ENCODE results near the gene ABHD15.

Gene ABHD15

DNA sequence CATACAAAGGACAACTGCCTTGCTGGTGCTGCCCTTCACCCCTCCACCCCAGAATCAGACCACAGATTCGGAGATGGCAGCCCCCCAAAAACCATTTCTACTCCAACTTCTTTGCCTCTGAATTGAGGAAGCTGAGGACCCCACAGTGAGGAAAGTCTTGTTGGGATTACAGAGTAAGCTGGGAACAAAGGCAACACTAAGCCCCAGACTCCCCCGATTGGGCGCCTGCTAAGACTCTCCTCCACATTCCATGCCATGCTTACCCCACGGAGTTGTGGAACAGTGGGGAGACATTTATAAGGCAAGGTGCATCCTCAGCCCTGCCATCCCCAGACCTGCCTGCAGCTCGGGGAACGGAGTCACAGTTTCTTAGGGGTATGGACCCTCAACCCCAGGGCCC lies 20.8 kb upstream of the ABHD15 start:
- Histone ChIP-seq H3K36me3 (ENCODE audit: control insufficient read depth, insufficient read depth, low read length) (peaks cover 5% of the 10 kb centered on the region), H3K27ac (ENCODE audit: low read depth, low read length) (no peak overlapping the region), H3K9me3 (ENCODE audit: control insufficient read depth, insufficient read depth, low read length) (no peaks in the 10 kb centered on the region), H3K27me3 (ENCODE audit: control insufficient read depth, insufficient read depth, low read length) (peaks cover 10% of the 10 kb centered on the region), H3K4me3 (ENCODE audit: low read depth, low read length) (no peak overlapping the region), H3K9ac (ENCODE audit: low read depth, low read length) (no peak overlapping the region), H3K4me1 (ENCODE audit: control insufficient read depth, insufficient read depth, low read length) (peaks cover 49% of the 10 kb centered on the region)

DNA sequence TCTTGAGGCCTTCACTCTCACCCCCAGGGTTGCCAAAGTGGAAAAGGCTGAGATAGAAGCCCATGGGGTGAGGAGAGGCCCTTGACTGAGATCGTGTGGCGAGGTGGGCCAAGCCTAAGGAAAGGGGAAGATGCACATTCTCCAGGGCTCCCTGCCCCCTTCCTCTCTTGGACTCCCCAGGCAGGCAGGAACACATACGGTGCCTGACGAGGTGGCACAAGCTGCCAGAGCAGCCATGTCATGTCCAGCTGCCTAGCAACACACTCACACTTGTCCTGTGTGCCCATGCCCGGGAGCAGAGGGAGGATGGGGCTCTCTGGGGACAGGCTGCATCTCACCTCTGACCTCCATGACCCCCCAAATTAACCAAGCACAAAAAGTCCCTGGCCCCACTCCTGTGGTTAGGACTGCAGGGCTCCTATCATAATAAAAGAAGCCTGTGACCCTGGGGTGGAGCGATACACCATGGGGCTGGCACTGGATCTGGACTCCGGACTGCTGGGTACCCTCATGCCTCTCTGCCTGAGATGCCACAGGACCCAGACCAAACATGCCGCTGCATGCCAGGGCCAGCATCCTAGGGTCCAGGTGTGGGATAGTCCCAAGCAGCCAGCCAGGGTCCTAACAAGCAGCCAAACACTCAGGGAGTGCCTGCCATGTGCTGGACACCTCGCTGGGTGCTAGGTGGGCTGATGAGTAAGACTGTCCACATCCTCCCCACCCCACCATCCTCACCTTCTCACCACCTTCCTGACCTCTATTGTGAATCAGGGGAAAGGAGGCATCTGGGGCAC lies 20.0 kb upstream of the ABHD15 start:
- no peak overlapping the region for H3K27ac ChIP-seq (ENCODE audit: low read depth, low read length)

DNA sequence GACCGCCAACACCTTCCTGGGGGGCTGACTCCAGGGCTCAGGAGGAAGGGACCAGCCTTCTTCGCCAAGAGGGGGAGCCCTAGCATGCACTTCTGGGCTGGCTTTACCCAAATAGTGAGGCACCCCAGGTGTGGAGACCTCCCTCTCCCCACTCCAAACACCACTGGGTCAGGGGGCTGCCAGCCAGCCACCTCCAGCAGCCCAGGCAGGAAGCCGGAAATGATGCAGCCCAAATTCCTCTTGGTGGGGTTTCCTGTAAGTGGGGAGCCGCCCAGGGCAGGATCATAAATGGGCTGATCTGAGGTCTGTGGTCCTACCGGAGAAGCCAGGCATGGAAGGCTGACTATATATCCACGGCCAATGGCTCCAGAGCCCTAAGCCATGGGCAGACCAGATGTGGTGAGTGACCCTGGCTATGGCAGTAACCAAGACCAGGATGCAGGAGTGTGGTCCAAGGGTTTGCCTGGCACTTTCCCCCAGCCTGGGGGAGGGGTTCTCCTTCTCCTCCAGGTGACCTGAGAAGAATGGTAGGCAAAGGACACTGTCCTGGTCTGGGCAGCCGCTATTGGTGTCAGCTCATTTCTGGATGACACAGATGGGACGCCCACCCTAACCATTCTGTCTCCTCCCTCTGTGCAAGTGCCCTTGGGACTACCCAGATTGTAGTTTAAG lies 18.4 kb upstream of the ABHD15 start:
- no peak overlapping the region for H3K4me3 ChIP-seq (ENCODE audit: low read depth, low read length)
- peaks cover 16% of the 10 kb centered on the region for H3K36me3 ChIP-seq (ENCODE audit: control insufficient read depth, insufficient read depth, low read length)
- no peaks in the 10 kb centered on the region for H3K9me3 ChIP-seq (ENCODE audit: control insufficient read depth, insufficient read depth, low read length)
- peaks cover 4% of the 10 kb centered on the region for H3K27me3 ChIP-seq (ENCODE audit: control insufficient read depth, insufficient read depth, low read length)
- H3K4me1 ChIP-seq (ENCODE audit: control insufficient read depth, insufficient read depth, low read length), result peaks cover 35% of the 10 kb centered on the region
- peak overlapping the region; percentile 58 for H3K27ac ChIP-seq (ENCODE audit: low read depth, low read length)
- no peak overlapping the region for H3K9ac ChIP-seq (ENCODE audit: low read depth, low read length)

More for the DNA sequence above, 20.0 kb upstream of the ABHD15 start:
- peaks cover 10% of the 10 kb centered on the region for H3K27me3 ChIP-seq (ENCODE audit: control insufficient read depth, insufficient read depth, low read length)
- peaks cover 42% of the 10 kb centered on the region for H3K4me1 ChIP-seq (ENCODE audit: control insufficient read depth, insufficient read depth, low read length)
- H3K4me3 ChIP-seq (ENCODE audit: low read depth, low read length), result no peak overlapping the region
- peaks cover 12% of the 10 kb centered on the region for H3K36me3 ChIP-seq (ENCODE audit: control insufficient read depth, insufficient read depth, low read length)
- no peaks in the 10 kb centered on the region for H3K9me3 ChIP-seq (ENCODE audit: control insufficient read depth, insufficient read depth, low read length)
- no peak overlapping the region for H3K9ac ChIP-seq (ENCODE audit: low read depth, low read length)

DNA sequence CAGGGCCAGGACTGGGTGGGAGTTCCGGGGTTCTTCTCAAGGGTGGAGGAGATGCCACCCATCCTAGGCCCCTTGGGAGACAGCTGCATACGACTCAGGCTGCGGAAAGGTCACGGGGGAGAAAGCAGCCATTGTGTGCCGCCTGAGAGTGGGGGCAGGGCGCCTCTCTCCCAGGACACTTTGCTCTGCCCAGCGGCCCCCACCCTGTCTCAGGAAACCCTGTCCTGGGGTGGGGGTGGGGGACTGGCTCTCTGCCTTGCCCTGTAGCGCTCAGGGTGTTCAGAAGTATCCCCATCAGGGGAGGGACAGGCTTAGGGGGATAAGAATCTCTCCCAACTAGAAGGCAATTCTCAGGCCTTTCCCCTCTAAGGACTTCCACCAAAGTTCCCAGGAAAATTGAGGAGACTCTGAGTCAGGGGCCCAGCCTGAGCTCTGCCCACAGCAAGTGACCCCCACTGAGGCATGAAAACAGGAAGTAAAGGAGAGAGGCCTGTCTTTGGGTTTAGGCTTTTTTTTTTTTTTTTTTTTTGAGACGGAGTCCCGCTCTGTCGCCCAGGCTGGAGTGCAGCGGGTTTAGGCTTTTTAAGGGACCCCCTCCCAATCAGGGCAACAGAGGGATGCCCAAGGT lies 17.7 kb upstream of the ABHD15 start:
- Histone ChIP-seq H3K27me3 (ENCODE audit: control insufficient read depth, insufficient read depth, low read length) (no peaks in the 10 kb centered on the region), H3K9me3 (ENCODE audit: control insufficient read depth, insufficient read depth, low read length) (no peaks in the 10 kb centered on the region), H3K4me3 (ENCODE audit: low read depth, low read length) (no peak overlapping the region), H3K36me3 (ENCODE audit: control insufficient read depth, insufficient read depth, low read length) (peaks cover 18% of the 10 kb centered on the region), H3K4me1 (ENCODE audit: control insufficient read depth, insufficient read depth, low read length) (peaks cover 29% of the 10 kb centered on the region), H3K27ac (ENCODE audit: low read depth, low read length) (peak overlapping the region; percentile 58), H3K9ac (ENCODE audit: low read depth, low read length) (no peak overlapping the region)

DNA sequence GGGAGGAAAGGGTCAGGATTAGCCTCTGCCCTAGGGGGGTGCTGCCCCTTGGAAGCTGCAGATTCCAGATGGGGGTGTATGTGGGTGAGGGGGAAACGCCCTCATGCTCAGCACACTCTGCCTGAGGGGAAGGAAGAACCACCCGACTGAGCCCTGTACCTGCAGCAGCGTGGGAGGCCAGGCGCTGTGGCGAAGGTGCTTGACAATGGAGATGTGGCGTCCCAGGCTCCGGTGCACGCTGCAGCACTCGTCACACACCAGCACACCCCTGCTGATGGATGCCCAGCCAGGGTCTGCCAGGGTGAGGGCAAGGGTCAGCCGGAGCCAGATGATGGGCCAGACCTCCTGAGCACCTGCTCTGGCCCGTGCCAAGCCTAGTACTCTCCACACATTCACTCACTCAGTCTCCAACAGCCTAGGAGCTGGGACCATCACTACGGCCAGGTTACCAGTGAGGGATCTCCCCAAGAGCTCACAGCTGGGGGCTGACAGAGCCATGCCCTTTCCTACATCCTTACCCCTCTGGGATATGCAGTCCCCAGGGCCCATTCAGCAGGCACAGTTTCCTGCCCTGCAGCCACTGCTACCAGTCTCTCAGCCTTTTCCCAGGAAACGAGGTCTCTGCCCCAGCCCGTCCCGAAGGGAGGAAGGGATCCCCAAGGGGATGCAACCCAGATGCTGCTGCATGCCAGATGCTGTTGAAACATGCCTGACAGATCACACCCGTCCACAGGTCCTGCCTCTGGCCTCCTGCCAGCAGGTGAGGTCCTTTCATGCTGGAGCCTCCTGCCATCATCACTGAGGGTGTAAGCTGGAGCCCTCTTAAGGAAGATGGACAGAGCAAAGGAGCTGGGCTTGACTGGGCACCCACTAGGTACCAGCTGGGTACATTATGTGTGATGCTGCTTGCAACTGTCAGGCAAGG lies 16.7 kb upstream of the ABHD15 start:
- H3K4me3 ChIP-seq (ENCODE audit: low read depth, low read length), result no peak overlapping the region
- no peaks in the 10 kb centered on the region for H3K27me3 ChIP-seq (ENCODE audit: control insufficient read depth, insufficient read depth, low read length)
- H3K27ac ChIP-seq (ENCODE audit: low read depth, low read length), result no peak overlapping the region
- peaks cover 18% of the 10 kb centered on the region for H3K36me3 ChIP-seq (ENCODE audit: control insufficient read depth, insufficient read depth, low read length)
- no peak overlapping the region for H3K9ac ChIP-seq (ENCODE audit: low read depth, low read length)
- peaks cover 29% of the 10 kb centered on the region for H3K4me1 ChIP-seq (ENCODE audit: control insufficient read depth, insufficient read depth, low read length)
- H3K9me3 ChIP-seq (ENCODE audit: control insufficient read depth, insufficient read depth, low read length), result no peaks in the 10 kb centered on the region

DNA sequence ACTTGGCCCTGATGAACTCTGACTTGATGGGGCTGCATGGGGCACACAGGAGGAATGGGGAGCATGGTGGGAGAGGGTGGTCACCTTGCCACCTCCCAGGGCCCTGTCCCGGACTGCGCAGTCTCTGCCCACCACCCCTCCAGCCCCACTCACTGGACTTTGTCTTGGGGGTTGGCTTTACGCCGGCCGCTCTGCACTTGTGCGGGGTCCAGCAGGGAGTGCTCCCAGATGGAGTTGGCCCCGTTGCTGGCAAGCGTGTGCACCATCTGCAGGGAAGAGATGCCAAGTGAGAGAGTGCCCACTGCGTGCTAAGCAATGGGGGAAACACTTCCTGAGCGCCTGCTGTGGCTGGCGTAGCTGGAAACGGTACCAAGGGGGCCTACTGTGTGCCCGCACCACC lies 15.9 kb upstream of the ABHD15 start:
- Histone ChIP-seq H3K9me3 (ENCODE audit: control insufficient read depth, insufficient read depth, low read length) (no peaks in the 10 kb centered on the region), H3K9ac (ENCODE audit: low read depth, low read length) (no peak overlapping the region), H3K27me3 (ENCODE audit: control insufficient read depth, insufficient read depth, low read length) (no peaks in the 10 kb centered on the region), H3K4me3 (ENCODE audit: low read depth, low read length) (no peak overlapping the region), H3K36me3 (ENCODE audit: control insufficient read depth, insufficient read depth, low read length) (peaks cover 26% of the 10 kb centered on the region), H3K27ac (ENCODE audit: low read depth, low read length) (no peak overlapping the region), H3K4me1 (ENCODE audit: control insufficient read depth, insufficient read depth, low read length) (peaks cover 21% of the 10 kb centered on the region)

DNA sequence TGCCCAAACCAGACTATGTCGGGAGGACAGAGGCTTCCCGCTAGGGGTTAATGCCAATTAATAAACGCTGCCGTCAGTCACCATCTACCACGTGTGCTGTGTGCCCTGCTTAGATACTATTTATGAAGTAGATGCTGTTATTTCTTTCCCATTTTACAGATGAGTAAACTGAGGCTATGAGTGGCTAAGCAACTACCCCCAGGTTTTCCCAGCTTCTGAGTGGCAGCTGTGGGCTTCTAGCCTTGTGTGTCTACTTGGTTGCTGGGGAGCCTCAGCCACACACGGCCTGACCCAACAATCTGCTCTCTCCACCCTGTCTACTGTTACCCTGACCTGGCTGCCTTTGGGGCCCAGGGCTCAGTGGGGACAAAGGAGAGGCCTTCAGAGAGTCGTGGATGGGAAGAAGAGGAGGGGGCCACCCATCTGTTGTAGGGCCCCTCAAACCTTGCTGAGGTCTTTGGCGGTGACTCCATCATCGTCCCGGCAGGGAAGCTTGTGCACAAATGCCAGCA lies 15.5 kb upstream of the ABHD15 start:
- Histone ChIP-seq H3K27ac (ENCODE audit: low read depth, low read length) (no peak overlapping the region), H3K9ac (ENCODE audit: low read depth, low read length) (no peak overlapping the region), H3K4me1 (ENCODE audit: control insufficient read depth, insufficient read depth, low read length) (peaks cover 20% of the 10 kb centered on the region), H3K36me3 (ENCODE audit: control insufficient read depth, insufficient read depth, low read length) (peaks cover 31% of the 10 kb centered on the region), H3K27me3 (ENCODE audit: control insufficient read depth, insufficient read depth, low read length) (no peaks in the 10 kb centered on the region), H3K4me3 (ENCODE audit: low read depth, low read length) (no peak overlapping the region), H3K9me3 (ENCODE audit: control insufficient read depth, insufficient read depth, low read length) (no peaks in the 10 kb centered on the region)

DNA sequence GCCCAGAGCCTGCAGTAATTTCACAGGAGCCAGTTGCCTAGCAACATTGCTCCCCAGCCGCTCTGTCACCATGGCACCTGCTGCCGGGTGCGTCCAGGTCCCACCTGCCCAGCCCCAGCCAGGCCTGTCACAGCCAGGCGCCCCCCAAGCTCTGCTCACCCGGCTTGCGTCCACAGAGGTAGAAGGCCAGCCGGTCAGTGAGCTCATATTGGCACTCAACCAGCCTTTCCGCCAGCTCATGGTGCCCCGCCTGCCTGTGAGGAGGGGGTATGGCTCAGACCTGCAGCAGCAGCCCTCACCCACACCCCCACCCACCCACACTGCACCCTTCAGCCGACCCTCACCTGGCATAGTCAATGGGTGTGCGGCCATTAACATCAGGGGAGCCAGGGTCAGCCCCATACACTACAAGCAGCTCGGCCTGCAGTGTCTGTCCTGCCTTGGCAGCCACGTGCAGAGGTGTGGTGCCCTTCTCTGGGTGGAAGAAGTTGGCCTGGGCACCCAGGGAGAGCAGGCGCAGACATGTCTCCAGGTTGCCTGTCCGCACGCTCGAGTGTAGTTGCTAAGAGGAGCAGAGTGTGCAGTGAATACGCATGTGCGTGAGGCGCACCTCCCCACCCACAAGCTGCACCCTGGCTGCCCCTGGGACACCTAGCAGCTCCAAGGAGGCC lies 14.9 kb upstream of the ABHD15 start:
- H3K36me3 ChIP-seq (ENCODE audit: control insufficient read depth, insufficient read depth, low read length), result peaks cover 36% of the 10 kb centered on the region
- H3K4me3 ChIP-seq (ENCODE audit: low read depth, low read length), result no peak overlapping the region
- H3K9me3 ChIP-seq (ENCODE audit: control insufficient read depth, insufficient read depth, low read length), result no peaks in the 10 kb centered on the region
- H3K4me1 ChIP-seq (ENCODE audit: control insufficient read depth, insufficient read depth, low read length), result peaks cover 18% of the 10 kb centered on the region
- no peak overlapping the region for H3K27ac ChIP-seq (ENCODE audit: low read depth, low read length)
- no peak overlapping the region for H3K9ac ChIP-seq (ENCODE audit: low read depth, low read length)
- H3K27me3 ChIP-seq (ENCODE audit: control insufficient read depth, insufficient read depth, low read length), result no peaks in the 10 kb centered on the region

DNA sequence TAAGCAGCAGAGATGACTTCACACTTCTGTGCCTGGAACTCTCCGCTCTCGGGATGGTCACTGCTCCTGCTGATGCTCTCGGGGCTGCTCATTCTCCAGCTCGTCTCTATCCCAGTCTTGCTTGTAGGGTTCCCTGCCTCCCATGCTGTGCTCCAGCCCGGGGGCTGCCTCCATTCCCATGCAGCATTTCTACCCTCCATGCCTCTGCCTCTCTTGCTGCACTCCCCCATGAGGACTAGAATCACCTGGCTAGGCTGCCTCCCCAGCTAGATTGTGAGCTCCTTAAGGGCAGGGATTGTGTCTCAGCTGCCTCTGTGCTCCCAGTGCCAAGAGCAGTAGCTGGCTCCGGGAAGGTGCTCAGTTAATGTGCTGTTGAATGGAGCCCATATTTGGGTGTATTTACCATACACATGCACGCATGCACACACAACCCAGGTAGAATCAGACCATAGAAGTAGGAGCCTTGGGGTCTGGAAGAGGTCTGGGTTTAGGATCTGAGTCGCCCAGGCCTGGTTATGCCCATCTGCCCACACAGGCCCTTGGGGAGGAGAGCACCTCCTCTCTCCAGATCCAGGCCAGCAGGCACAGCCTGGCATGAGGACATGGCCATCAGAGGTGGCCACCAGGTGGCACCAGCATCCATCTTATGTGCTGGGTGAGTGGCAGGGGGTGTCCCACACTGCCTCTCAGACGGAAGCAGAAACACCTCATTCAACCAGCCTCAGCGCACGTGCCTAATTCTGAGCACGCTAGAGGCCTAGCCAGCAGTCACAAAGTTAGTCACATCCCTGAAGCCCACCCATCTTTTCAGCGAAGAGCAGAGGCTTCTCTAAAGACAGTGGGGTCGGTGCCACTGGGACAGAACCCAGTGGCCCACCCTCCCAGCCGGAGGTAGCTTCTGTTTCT lies 13.3 kb upstream of the ABHD15 start:
- H3K4me1 ChIP-seq (ENCODE audit: control insufficient read depth, insufficient read depth, low read length), result peaks cover 10% of the 10 kb centered on the region
- peak overlapping the region; percentile 27 for H3K27ac ChIP-seq (ENCODE audit: low read depth, low read length)

More for the DNA sequence above, 13.3 kb upstream of the ABHD15 start:
- no peak overlapping the region for H3K4me3 ChIP-seq (ENCODE audit: low read depth, low read length)
- H3K9me3 ChIP-seq (ENCODE audit: control insufficient read depth, insufficient read depth, low read length), result no peaks in the 10 kb centered on the region
- no peaks in the 10 kb centered on the region for H3K27me3 ChIP-seq (ENCODE audit: control insufficient read depth, insufficient read depth, low read length)
- no peak overlapping the region for H3K9ac ChIP-seq (ENCODE audit: low read depth, low read length)
- peaks cover 52% of the 10 kb centered on the region for H3K36me3 ChIP-seq (ENCODE audit: control insufficient read depth, insufficient read depth, low read length)
